GM12864 (cell line): ENCODE measurements around the gene SFTPA2.
"Not testable (repeated sequence)": the region's sequence is repeated elsewhere in the genome, so short reads cannot be mapped to it uniquely, and the experiment has no call there.

Source experiments
- DNase-seq: peaks from one replicate; pipeline ENCODE4 v3.0.0-alpha.2; 2011; ENCODE audit warnings: low read depth
- H3K4me3 ChIP-seq: 2 replicates; pipeline ENCODE4 v1.5.1; 2011; ENCODE audit warnings: mild to moderate bottlenecking, low read depth, low read length, control low read depth
- TF ChIP-seq, protein P1 (sequence below): IDR thresholded peaks from 2 replicates; pipeline ENCODE4 v1.5.1; 2011; ENCODE audit warnings: low read depth, mild to moderate bottlenecking, moderate library complexity, low read length, control low read depth, inconsistent platforms; ENCODE audit errors: missing control alignments

Gene SFTPA2

DNA sequence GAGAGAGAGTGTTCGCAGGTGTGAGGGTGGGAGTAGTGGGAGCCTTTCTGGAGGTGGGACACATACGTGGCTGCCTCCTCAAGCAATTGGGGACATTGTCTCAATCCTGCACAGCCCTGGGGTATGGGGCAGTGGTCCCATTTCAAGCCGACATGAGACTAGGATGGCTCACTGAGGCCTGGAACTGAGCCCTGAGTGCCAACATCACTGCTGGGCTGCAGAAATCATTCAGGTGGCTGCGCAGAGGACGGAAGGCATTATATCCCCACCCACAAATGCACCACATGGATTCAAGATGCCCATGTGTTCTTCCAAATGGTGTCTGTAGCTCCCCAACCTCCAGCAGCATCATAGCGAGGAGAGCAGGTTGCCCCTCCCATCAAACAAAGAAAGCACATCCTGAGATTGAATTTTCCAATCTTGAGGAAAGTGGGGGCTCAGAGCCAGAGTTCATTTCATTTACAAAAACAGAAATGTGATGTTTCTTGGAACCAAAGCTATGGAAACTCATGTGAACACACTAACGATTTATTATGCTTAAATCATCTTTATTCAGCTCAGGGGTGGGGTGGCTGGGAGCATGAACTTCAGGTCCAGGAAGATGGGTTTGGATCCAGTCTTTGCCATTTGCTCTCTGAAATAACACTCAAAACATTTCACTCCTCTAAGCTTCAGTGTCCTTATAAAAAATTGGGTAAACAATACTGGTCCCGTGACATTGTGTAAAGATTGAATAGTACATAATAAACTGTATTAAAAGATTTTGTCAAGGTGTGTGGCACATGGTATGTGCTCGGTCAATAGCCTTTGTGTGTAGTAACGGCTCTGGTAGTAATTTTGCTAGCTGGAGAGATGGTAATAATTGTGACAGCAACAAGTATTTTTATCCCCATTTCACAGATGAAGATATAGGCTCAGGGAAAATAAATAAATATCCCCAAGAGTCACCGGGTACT, 4.6 kb downstream of the SFTPA2 start:
- no peak overlapping the region for H3K4me3 ChIP-seq
- DNase-seq: no peak
- TF ChIP-seq, protein P1, sequence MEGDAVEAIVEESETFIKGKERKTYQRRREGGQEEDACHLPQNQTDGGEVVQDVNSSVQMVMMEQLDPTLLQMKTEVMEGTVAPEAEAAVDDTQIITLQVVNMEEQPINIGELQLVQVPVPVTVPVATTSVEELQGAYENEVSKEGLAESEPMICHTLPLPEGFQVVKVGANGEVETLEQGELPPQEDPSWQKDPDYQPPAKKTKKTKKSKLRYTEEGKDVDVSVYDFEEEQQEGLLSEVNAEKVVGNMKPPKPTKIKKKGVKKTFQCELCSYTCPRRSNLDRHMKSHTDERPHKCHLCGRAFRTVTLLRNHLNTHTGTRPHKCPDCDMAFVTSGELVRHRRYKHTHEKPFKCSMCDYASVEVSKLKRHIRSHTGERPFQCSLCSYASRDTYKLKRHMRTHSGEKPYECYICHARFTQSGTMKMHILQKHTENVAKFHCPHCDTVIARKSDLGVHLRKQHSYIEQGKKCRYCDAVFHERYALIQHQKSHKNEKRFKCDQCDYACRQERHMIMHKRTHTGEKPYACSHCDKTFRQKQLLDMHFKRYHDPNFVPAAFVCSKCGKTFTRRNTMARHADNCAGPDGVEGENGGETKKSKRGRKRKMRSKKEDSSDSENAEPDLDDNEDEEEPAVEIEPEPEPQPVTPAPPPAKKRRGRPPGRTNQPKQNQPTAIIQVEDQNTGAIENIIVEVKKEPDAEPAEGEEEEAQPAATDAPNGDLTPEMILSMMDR: no peak

DNA sequence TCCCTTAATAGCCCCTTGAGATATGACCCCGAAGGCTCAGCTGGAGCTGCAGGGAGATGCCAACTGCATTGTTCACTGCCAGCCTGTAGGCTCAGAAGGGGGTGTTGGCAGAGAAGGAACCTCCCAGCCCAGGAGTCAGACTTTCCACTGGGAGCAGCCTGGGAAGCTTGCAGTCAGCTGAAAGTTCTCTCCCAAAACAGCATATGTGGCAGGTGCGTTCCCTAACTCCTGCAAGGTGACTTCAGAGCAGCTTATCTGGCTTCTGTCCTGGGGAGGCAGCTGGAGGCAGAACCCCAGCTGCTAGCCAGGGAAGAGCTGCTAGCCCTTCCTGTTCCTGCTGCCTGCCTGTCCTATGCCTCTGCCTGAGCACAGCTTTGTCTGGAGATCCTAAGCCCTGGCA, 8.1 kb downstream of the SFTPA2 start:
- TF ChIP-seq, protein P1: no peak
- DNase-seq: no peak
- H3K4me3 ChIP-seq: no peak overlapping the region

DNA sequence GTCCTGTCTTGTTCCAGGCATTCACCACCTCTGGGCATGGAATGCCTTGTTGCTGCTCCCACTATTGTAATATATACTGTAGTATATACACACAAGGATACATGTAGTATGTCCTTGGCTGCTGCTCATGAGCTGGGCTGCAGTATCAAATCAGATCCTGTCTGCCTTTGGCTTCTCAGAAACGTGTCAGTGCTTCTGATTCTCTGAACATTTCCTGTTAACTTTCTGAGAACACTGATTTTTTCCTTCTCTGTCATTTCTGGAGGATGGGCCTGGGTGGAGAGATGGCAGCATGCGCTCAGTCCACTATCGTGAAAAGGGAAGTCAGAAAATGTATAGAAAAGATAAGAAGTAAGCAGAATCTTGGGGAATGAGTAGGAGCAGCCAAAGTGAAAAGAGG, 12.2 kb downstream of the SFTPA2 start:
- TF ChIP-seq, protein P1: no peak
- DNase-seq: no peak

DNA sequence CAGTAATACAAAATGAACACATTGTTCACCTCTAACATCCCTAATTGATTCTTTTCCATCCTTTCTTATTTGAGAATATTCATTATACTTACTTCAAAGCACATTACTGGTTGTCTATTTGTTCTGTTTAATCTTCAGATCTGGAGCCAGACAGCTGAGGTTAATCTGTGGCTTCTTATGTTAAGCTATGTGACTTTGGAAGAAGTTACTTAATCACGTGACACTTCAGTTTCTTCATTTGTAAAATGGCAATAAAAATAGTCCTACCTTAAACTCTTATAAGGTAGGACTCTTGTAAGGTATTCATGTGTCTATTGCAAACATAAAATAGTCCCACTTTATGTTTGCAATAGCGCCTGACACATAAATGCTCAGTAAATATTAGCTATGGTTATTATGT, 13.1 kb downstream of the SFTPA2 start:
- not testable (repeated sequence) for DNase-seq, H3K4me3 ChIP-seq

More for the DNA sequence above, 12.2 kb downstream of the SFTPA2 start:
- no peak overlapping the region for H3K4me3 ChIP-seq

DNA sequence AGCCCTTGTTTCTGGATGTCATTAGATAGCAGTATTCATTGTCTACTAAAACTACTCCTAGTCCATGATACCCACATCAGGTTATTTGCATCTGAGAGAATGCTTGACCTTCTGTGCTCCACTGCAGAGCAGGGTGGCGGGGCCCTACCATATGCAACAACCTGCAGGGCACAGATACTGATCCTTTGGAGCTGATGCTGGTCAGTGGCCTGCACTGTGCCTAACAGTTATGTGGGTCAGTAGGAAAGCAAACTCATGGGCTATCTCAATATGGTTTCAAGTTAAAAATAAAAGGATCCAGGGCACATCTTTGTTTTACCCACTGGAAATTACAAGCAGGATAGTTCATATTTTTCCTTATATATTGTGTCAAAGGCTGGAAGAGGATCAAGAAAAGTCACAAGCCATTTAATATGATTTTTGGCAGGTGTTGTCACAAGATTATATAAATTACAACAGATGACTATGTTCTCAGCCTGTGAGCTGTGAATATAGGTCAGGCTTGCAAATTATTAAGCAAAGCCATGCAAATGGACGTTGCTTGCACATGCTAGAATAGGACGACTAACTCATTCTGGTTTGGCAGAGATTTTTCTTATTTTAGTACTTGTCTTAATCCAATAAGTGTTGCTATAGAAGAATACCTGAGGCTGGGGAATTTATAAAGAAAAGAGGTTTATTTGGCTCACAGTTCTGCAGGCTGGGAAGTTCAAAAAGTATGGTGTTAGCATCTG, 15.1 kb downstream of the SFTPA2 start:
- not testable (repeated sequence) for H3K4me3 ChIP-seq

DNA sequence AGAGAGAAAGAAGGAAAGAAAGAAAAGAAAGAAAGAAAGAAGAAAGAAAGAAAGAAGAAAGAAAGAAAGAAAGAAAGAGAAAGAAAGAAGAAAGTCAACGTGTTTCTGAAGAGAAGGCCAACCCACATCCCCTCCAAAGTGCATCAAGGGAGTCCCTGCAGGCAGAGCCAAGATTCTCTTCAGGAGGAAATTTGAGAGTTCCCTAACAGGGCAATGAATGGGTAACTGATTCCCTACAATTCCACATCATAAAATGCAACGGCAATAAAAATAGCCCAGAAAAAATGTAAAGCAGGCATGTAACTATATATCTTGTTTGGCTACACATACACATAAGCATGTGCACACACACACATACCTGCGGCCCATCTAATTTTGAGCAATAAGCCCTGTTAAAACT, 15.8 kb downstream of the SFTPA2 start:
- not testable (repeated sequence) for H3K4me3 ChIP-seq, DNase-seq

More for the DNA sequence above, 15.1 kb downstream of the SFTPA2 start:
- DNase-seq: not testable (repeated sequence)

DNA sequence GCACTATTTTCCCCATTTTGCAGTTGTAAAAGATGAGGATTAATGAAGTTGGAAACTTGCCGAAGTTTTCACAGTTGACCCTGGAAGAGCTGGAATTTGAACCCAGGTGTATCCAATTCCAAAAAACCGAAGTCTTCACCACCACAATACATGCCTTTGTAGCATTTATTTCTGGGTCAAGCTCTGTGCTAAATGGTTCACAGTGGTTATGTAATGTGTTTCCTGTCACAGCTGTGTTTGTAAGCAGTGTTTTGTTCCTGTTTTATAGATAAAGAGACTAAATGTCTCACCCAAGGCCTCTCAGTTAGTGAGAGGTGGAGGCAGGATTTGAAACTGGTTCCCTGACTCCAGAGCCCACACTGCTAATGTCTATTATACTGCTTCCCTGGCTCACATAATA, 17.6 kb downstream of the SFTPA2 start:
- no peak overlapping the region for H3K4me3 ChIP-seq
- no peak for DNase-seq
- TF ChIP-seq, protein P1: no peak

DNA sequence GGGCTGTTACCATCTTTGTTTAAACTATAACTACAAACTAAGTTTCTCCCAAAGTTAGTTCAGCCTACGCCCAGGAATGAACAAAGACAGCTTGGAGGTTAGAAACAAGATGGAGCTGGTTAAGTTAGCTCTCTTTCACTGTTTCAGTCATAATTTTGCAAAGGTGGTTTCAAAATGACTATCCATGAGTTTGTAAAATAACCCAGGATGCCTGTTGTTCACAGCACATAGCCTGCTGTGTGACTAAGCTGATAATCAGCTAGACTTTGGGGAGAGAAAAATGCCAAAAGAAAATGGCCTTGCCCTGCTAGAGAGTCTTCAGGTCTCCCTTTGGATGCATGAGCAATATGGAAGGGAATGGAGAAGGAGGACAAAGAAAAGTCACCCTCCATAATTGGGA, 19.3 kb downstream of the SFTPA2 start:
- not testable (repeated sequence) for H3K4me3 ChIP-seq, DNase-seq

DNA sequence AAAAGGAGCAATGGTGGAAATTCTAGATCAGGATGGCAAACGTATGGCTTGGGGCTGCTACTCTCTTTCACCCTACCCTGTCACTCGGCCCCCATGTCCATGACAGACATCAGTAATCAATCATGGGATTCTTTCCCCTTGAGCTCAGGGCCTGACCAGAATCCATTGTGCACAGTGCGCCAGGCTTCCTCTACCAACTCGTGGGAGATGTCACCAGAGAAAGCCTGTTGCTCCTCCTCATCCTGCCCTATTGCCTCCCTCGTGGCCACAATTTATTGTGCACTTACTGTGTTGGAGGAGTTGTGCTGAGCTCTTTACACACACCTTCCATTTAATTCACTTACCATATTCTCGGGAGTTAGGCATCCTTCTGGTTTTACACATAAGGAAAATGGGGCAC, 21.9 kb downstream of the SFTPA2 start:
- not testable (repeated sequence) for H3K4me3 ChIP-seq, DNase-seq

DNA sequence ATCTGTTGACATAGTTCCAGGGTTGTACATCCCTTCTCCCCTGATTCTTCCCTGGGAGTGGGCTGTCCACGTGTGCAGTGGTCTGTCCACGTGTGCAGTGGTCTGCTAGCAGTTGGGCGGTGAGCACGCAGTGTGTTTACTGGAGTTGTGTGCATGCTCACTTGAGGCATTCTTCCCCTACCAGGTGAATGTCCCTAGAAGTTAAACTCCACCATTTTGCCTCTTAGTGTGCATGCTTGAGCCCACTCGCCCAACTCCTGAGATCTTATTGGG, 26.4 kb downstream of the SFTPA2 start:
- H3K4me3 ChIP-seq, DNase-seq: not testable (repeated sequence)

DNA sequence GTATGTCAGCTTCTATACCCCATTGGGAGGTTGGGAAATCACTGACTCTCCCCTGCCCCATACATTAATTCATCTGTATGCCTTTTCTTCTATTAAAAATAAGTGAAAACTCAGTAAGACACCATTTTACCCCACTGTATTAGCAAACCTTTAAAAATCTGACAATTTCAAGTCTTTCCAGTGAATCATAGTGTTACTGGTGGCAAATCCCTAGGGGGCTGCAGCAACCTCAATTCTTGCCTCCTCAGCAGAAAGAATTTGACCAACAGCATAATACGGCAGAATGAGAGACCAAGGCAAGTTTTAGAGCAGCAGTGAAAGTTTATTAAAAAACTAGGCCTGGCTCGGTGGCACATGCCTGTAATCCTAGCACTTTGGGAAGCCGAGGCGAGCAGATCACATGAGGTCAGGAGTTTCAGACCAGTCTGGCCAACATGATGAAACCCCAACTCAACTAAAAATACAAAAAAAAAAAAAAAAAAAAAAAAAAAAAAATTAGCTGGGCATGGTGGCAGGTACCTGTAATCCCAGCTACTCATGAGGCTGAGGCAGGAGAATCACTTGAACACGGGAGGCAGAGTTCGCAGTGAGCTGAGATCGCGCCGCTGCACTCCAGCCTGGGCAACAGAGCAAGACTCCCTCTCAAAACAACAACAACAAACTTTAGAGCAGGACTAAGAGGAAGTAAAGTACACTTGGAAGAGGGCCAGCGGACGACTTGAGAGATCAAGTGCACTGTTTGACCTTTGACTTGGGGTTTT, 26.9 kb downstream of the SFTPA2 start:
- not testable (repeated sequence) for DNase-seq, H3K4me3 ChIP-seq

DNA sequence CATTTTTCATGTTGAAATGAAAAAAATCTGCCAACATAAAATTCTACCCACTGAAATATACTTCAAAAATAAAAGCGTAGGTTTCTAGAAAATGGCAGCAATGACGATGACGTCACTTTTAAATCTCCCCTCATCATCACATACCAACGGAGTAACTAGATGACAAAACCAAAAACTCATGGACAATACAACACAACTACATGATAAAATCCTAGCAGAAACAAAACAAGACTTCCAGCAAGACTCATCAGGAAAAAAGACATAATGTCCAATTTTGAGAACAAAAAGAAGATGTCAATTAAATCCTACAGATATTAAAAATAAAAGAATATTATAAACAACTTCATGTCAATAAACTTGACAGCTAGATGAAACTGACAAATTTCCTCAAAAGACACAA, 31.9 kb downstream of the SFTPA2 start:
- not testable (repeated sequence) for H3K4me3 ChIP-seq, DNase-seq

DNA sequence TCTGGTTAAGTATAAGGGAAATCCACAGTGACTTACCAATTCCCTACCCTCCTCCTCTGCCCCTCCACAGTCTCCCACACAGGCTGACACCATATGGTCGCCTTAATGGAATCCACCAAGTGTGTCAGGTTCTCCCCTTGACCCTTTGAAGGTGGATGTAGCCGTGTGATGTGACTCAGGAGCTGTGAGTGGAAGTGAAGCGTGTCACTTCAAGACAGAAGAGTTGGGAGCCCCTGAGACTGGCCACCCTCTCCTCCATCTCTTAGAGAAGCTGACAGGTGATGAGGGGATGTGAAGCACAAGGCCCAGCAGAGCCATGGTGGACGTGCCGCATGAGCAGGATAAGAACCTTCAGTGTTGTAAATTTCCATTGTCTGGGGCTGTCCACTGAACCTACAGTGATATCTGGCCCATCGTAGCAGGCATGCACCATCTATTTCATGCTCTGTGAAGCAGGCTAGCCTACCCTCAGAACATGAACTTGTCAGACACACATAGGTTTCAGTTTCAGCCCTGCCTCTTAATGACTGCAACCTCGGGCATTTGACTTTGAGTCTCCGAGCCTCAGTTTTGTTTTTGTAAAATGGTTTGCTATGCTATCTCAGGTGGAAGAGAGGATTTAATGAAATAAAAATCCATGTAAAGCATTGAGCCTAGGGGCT, 35.0 kb downstream of the SFTPA2 start:
- DNase-seq, H3K4me3 ChIP-seq: not testable (repeated sequence)
